NCI-H460 (cell line): ENCODE measurements around the gene NME4. TPM values are rescaled to one million over a fixed set of nuclear protein-coding genes. Genes with fewer than 3 reads are reported as not detected.

ENCODE experiments used
- DNase-seq: peaks from one replicate; pipeline ENCODE4 v3.0.0-alpha.2; 2016; ENCODE audit warnings: low read depth; ENCODE audit errors: extremely low read depth
- total RNA-seq: library from RNA; depleted of rRNA; stranded (reverse); fragments of >200 nt; shearing (Covaris generic); gene quantifications from 2 replicates; pipeline ENCODE4 v1.2.3, GENCODE V29; 2014

NME4 gene
- total RNA-seq, 1 experiment from 2014 or later = 170 TPM

- DNase-seq = no peak
Measured at GRCh38 chr16:363110-363765, 33.8 kb upstream of the NME4 start.

- DNase-seq = no peak
Measured at GRCh38 chr16:363766-364490, 33.1 kb upstream of the NME4 start.

GRCh38 chr16:364595-365491 is 32.2 kb upstream of the NME4 start:
- DNase-seq = no peak

GRCh38 chr16:366476-366875 is 30.5 kb upstream of the NME4 start:
- no peak for DNase-seq

DNA sequence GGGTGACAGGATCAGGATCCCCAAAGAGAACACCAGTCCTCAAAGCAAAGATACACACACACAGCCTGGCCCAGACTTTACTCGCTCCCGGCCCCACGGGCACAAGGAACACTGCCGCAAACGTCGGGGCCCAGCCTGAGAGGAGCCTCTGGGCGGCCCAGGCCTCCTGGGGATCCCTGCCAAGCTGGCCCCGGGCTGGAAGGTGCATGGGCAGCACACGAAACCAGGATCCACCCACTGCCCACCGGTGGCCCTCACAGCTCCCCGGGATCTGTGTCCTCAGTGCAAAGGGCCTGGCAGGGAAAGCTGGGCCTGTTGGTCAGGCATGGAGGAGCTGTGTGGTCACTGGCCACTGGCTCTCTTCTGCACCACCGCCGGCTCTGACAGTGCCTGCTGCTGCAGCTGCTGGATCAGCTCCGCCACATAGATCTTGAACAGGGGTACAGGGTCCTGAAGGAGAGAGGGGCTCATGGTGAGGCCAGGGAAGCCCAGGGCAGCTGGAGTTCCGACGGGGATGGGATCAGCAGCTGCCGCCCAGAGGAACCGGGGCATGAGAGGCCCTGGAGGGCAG is 29.6 kb upstream of the NME4 start:
- no peak for DNase-seq

DNA sequence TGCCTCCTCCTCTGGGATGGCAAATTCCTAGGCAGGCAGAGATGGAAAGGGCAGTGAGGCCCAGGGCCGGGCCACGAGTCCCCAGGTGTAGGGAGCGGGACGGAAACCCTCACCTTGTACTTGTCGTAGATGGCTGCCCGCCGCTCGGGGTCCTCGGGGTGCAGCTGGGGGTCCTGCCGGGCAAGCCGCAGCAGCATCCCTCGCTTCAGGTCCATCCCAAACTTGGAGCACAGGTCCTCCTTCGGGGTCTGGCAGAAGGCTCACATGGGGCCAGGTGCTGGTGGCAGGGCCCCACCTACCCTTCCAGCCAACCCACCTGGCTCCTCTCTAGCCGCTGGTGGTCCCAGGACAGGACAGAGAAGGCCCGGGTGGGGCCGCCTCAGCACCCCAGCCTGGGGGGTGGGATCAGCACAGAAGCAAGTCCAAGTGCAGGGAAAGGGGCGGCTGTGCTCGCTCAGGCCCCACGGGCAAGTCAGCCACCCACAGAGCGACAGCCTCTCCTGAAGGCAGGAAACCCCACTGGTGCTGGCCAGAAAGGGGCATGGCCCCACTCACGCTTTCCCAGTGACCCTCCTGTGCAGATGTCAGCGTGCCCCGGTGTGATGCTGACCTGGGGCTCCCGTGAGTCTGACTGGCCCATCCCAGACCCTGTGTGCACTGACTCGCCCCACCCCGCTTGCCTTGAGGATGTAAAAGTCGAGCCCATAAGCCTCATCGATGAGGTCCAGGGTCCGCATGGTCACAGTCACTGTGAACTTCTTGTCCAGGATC is 28.4 kb upstream of the NME4 start:
- DNase-seq = no peak

- no peak for DNase-seq
Measured at GRCh38 chr16:369275-369865, 27.6 kb upstream of the NME4 start.

DNA sequence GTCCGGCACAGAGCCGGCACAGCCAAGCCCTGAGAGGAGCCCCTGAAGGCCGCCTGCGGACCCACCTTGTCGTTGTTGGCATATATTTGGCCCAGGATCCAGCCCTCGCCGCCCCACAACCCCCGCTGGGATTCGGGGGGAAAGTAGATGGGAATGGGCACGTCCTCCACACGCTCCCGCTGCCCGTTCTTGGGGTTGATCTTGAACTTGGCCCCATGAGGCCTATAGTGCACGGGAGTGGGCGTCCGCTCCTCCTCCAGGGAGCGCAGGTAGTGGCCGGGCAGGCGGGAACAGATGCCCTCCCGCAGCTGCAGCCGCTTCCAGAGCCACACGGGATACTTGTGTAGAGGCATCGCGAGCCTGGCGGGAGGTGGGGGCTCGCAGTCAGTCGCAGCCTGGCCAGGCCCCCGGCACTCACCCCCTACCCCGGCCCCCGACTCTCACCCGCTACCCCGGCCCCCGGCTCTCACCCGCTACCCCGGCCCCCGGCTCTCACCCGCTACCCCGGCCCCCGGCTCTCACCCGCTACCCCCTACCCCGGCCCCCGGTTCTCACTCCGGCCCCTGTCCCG is 27.0 kb upstream of the NME4 start:
- no peak for DNase-seq

DNA sequence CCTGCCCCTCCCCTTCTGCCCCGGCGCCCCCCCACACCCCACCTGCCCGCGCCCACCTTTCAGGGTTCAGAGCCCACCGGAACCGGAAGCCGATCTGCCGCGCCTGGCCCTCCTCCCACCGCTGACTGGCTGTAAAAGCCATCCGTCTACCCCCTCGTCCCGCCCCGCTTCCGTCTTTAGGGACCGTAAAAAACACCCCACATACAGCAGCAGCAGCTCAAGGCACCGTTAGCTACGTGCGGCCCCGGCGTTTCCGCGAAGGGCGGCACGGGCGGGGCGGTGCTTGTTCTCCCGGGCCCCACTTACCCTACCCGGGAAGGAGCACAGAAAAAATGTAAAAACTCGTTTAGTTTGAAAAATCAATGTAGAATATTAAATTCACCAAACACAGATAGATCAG is 26.6 kb upstream of the NME4 start, which contains the start of gene MRPL28:
Gene MRPL28, minus strand, starts transcription at position 96 of the 400 bp plus-strand sequence. CDS start 320 bp downstream, outside the sequence.
- peak; percentile 93 for DNase-seq

DNA sequence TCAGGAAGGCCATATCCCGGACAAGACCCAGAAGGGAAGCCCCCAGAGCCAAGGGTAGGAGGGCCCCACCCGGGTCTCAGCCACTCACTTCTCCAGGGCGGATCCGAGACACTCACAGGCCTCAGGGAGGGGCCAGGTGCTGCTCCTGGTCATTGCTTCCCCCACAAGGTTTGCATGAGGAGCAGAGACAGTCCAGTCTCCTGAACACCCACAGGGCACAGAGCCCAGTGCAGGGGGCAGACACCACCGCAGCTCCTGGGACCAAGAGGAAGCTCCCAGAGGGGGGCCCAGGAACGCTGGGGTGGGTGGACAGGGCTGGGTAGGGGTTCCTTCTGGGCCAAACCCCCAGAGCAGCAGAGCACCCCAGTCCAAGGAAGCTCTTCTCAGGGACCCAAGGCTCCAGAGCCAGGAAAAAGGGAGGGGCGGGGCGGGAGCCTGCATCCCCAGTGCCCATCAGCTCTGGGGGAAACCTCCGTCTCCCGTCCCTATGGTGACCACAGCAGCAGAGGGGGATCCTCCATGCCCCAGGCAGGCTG is 26.0 kb upstream of the NME4 start:
- no peak for DNase-seq

GRCh38 chr16:371515-372301 is 25.3 kb upstream of the NME4 start:
- no peak for DNase-seq

DNA sequence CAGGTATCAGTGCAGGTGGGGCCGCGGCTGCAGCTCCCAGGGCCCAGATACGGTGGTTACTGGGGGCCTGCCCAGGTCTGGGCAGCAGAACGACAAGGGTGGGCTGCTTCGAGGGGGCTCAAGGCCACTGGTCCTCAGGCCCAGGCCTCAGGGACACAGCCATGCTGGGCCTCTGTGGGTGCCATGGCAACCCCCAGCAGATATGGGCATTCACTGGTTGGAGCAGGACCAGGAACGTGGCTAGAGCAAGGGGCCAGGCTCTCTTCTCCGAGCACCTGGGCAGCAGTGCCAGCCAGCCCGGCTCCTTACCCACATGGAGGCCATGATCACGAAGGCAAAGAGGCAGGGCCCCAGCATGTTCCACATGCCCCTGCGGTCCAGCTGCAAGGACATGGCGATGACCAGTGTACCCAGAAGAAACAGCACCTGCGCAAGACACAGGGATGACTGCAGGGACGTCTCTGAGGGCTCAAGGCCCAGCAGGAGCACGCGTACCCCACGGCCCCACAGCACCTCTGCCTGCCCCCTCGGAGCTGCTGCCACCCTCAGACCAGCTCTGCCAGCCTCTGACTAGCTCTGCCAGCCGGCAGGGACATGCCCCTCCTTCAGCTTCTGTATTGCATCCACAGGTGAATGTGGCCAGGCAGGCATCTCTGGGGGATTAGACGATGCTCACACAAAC is 24.6 kb upstream of the NME4 start:
- no peak for DNase-seq

- no peak for DNase-seq
Measured at GRCh38 chr16:373020-373598, 23.9 kb upstream of the NME4 start.

- DNase-seq = no peak
Measured at GRCh38 chr16:373848-374615, 23.0 kb upstream of the NME4 start.

- no peak for DNase-seq
Measured at GRCh38 chr16:374616-374926, 22.4 kb upstream of the NME4 start.

DNA sequence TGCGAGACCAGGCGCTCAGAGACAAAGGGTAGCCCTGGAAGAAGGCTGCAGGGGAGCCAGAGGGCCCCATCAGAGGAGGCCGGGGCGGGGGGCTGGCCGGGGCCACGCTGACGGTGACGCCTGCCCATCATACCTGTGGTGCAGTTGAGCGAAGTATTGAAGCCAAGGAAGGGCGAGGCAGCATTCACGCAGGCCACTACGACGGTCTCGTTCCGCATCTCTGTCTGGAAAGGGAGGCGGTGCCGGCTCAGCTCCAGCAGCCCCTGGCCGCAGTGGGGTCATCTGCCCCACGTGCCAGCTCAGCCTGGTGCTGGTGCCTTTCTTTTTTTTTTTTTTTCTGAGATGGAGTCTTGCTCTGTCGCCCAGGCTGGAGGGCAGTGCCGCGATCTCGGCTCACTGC is 21.8 kb upstream of the NME4 start:
- DNase-seq = no peak
